ENCODE results near the gene KRT37.

The KRT37 gene

DNA sequence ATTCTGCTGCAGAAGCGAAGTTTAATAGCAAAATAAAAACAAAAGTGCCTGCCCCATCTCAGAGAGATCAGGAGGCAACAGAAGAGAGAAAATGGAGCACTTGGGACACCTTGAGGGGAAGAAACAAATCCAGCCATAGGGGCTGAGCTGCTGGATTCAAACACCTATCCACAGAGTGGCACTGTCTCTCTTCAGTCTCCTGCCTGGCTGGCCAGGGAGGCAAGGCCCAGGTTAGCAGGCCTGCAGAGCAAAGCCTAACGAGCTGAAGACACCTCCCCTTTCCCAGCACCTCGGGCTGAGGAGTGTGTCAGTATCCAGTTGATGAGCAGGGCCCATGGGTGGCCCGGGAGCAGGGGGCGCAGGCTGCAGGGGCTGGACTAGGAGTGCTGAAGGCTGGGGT is 18.2 kb downstream of the KRT37 start:
- Histone ChIP-seq H3K36me3 (no peaks in the 10 kb centered on the region), H3K27ac (no peak overlapping the region), H3K9me3 (ENCODE audit: severe bottlenecking) (peaks cover 2% of the 10 kb centered on the region), H3K4me3 (ENCODE audit: low read depth, low read length) (no peak overlapping the region), H3K27me3 (ENCODE audit: insufficient read depth, low read depth, severe bottlenecking) (peaks cover 100% of the 10 kb centered on the region)
- no peak for DNase-seq
- TF ChIP-seq, protein P1, sequence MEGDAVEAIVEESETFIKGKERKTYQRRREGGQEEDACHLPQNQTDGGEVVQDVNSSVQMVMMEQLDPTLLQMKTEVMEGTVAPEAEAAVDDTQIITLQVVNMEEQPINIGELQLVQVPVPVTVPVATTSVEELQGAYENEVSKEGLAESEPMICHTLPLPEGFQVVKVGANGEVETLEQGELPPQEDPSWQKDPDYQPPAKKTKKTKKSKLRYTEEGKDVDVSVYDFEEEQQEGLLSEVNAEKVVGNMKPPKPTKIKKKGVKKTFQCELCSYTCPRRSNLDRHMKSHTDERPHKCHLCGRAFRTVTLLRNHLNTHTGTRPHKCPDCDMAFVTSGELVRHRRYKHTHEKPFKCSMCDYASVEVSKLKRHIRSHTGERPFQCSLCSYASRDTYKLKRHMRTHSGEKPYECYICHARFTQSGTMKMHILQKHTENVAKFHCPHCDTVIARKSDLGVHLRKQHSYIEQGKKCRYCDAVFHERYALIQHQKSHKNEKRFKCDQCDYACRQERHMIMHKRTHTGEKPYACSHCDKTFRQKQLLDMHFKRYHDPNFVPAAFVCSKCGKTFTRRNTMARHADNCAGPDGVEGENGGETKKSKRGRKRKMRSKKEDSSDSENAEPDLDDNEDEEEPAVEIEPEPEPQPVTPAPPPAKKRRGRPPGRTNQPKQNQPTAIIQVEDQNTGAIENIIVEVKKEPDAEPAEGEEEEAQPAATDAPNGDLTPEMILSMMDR (IDR thresholded peaks at IDR 0.05; ENCODE audit: low read depth, low read length) = no peak

DNA sequence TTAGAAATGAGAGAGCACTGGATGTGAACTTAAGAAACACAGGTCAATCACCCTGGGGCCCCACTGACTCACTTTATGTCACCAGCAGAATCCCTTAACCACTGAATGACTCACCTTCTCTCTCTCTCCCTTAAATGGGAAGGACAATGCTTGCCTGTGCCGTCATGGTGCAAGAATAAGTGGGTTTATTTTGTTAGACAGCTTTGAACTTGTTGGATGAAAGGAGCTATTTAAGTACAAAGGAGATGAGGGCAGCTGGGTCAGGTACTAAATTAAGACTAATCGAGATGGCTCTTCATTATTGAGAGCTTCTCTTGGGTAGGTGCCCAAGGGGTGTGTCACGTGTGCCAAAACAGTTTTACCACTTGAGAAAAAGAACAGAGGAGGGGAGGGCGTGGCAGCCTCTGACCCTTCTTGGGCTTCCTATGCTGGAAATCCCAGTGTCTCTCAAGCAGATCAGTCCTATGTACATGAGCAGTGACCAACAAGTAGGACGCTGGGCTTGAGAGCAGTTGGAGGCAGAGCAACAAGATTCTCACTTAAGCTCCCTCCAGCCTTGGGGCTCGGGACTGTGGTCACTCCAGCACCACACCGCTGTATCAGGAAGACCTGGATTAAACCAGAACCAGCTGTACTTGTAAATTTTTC is 20.2 kb downstream of the KRT37 start:
- DNase-seq = no peak
- Histone ChIP-seq H3K9me3 (ENCODE audit: severe bottlenecking) (peaks cover 3% of the 10 kb centered on the region), H3K36me3 (no peaks in the 10 kb centered on the region), H3K4me3 (ENCODE audit: low read depth, low read length) (no peak overlapping the region), H3K27ac (no peak overlapping the region), H3K27me3 (ENCODE audit: insufficient read depth, low read depth, severe bottlenecking) (peaks cover 100% of the 10 kb centered on the region)
- TF ChIP-seq, protein P1 (IDR thresholded peaks at IDR 0.05; ENCODE audit: low read depth, low read length) = no peak

DNA sequence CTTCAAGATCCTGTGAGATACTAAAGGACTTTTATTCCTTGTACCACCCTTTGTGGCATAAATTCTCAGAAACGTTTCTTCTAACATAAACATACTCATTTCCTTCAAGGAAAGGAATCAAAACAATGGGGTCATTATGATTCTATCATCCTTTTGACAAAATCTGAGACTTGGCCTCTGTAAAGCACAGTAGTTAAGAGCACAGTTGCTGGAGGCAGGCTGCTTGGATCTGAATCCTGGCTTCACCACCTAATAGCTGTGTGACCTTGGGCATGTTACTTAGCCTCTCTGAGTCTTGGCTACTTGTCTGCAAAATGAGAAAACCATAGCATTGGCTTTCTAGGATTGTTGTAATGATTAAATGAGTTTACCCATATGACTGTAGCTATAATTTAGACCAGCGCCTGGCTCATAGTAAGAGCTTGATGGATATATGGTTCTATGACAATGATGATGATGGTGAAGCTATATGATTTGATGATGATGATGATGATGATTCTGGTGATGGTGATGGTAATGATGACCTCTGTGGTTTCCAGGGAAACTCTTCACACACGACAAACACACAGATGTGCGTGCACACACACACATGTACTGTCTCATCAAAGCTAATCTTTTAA is 20.9 kb downstream of the KRT37 start:
- DNase-seq = no peak
- Histone ChIP-seq H3K27me3 (ENCODE audit: insufficient read depth, low read depth, severe bottlenecking) (peaks cover 98% of the 10 kb centered on the region), H3K27ac (no peak overlapping the region), H3K9me3 (ENCODE audit: severe bottlenecking) (peaks cover 5% of the 10 kb centered on the region), H3K4me3 (ENCODE audit: low read depth, low read length) (no peak overlapping the region), H3K36me3 (no peaks in the 10 kb centered on the region)
- TF ChIP-seq, protein P1 (IDR thresholded peaks at IDR 0.05; ENCODE audit: low read depth, low read length) = no peak

DNA sequence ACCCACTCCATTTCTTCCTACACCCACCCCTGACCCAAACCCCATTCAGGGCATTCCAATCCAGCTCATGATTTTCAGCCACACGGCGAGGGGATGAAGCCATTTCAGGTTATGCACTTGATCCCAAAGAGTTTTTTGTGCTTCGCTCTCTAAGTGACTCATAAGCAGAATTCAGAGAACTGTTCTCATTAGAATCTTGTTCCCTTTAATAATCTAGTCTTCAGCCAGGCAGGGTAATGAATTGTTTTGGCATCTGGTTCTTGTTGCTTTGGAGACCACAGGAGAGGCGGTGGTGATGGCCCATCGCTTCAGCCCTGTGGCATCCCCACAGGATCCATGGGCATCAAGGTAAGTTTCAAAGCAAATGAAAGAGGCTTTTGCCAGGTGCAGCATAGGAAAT is 22.2 kb downstream of the KRT37 start:
- no peak for DNase-seq
- Histone ChIP-seq H3K27ac (no peak overlapping the region), H3K27me3 (ENCODE audit: insufficient read depth, low read depth, severe bottlenecking) (peaks cover 98% of the 10 kb centered on the region), H3K4me3 (ENCODE audit: low read depth, low read length) (no peak overlapping the region), H3K36me3 (no peaks in the 10 kb centered on the region), H3K9me3 (ENCODE audit: severe bottlenecking) (peaks cover 5% of the 10 kb centered on the region)
- TF ChIP-seq, protein P1 (IDR thresholded peaks at IDR 0.05; ENCODE audit: low read depth, low read length) = no peak

DNA sequence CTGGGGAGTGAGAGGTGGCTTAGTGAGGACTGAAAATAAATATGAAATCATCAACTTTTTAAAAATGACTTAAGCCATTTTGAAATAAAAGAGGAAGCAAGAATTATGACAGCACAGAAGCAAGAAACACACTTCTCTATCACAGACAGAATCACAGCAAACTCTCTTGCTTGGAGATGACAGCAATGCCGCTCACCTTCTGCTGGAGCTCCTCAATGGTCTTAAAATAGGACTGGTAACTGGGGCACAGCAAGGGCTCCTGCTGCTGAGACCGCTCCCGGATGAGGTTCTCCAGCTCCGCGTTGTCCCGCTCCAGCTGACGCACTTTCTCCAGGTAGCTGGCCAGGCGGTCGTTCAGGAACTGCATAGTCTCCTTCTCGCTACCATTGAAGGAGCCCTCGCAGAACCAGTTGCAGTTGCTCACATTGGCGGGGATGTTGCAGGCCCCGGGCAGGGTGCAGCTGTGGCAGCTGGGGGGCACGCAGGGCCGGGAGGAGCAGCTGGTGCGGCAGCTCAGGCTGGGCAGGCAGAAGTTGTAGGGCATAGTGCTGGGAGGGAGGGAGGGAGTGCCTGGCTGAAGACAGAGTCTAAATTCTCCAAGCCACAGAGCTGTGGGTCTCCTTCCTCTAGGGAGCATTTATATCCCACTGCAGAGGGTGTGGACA is 27.3 kb downstream of the KRT37 start, which contains the start of gene KRT31:
TSS of gene KRT31 (minus strand) at position 613 of the 665 bp plus-strand sequence. CDS start at position 544, 69 bp downstream.
- TF ChIP-seq, protein P1 (IDR thresholded peaks at IDR 0.05; ENCODE audit: low read depth, low read length) = no peak
- peaks cover 97% of the 10 kb centered on the region for H3K27me3 ChIP-seq (ENCODE audit: insufficient read depth, low read depth, severe bottlenecking)
- H3K36me3 ChIP-seq = no peaks in the 10 kb centered on the region
- no peak within 1 kb of the TSS for H3K27ac ChIP-seq
- H3K9me3 ChIP-seq (ENCODE audit: severe bottlenecking) = peaks cover 8% of the 10 kb centered on the region
- no peak within 1 kb of the TSS for H3K4me3 ChIP-seq (ENCODE audit: low read depth, low read length)
- DNase-seq = no peak
